Endothelial cell of umbilical vein (primary cell): ENCODE results near the gene SLC22A7. TPM values are rescaled to one million over a fixed set of nuclear protein-coding genes. Genes with fewer than 3 reads are reported as not detected.

Experiments
- BruUV-seq: library from RNA; stranded (reverse); fragments of 400-500 nt; replicated peaks from 2 replicates; lab custom pipeline; 2021; lab: Mats Ljungman, UMichigan
- CTCF ChIA-PET: fragments of 300-600, 350-600 bp; sonication (Branson Sonifier 250); formaldehyde crosslinking; loops from one replicate; lab custom pipeline; 2021; ENCODE audit warnings: antibody characterized with exemption, inconsistent platforms; lab: Charles Lee
- POLR2A ChIA-PET: fragments of 300-600, 350-600 bp; sonication (Branson Sonifier 250); formaldehyde crosslinking; loops from one replicate; lab custom pipeline; 2021; ENCODE audit warnings: antibody characterized with exemption, inconsistent platforms; lab: Charles Lee
- DNase-seq: peaks from one replicate; pipeline ENCODE4 v3.0.0-alpha.2; 2011; ENCODE audit warnings: low read depth, low spot score
- FAIRE-seq: peaks from 2 replicates; lab custom pipeline; 2011; peaks lifted over from hg19 to GRCh38; lab: Jason Lieb, UNC
- H2AFZ ChIP-seq: 2 replicates; pipeline ENCODE4 v1.6.0; 2012; ENCODE audit warnings: low read depth, low read length, control low read depth, inconsistent platforms
- H3K27ac ChIP-seq: 2 replicates; pipeline ENCODE4 v1.5.1; 2011; ENCODE audit warnings: low read depth, mild to moderate bottlenecking, control low read depth, low read length, moderate library complexity; ENCODE audit not compliant: insufficient read depth
- H3K27me3 ChIP-seq, 2 experiments: 2 replicates each; pipeline versions ENCODE4 v1.6.0 to v1.6.1; 2011; ENCODE audit warnings: low read length in 2 of 2, mixed read lengths in 1 of 2; ENCODE audit not compliant: control insufficient read depth in 2 of 2, insufficient read depth in 2 of 2
- H3K36me3 ChIP-seq, 2 experiments: 2 replicates in 1 of 2; 3 replicates in 1 of 2; pipeline ENCODE4 v1.5.1; 2011; ENCODE audit warnings: low read length in 2 of 2, mild to moderate bottlenecking in 1 of 2, moderate library complexity in 1 of 2; ENCODE audit not compliant: control insufficient read depth in 2 of 2, insufficient read depth in 2 of 2; ENCODE audit errors: extremely low read depth in 1 of 2
- H3K4me1 ChIP-seq: 3 replicates; pipeline ENCODE4 v1.5.1; 2011; ENCODE audit warnings: mild to moderate bottlenecking, low read length; ENCODE audit not compliant: control insufficient read depth, insufficient read depth; ENCODE audit errors: extremely low read depth
- H3K4me2 ChIP-seq: 2 replicates; pipeline ENCODE4 v1.6.1; 2011; ENCODE audit warnings: low read length, control low read depth, mixed read lengths; ENCODE audit not compliant: insufficient read depth
- H3K4me3 ChIP-seq, 3 experiments: fragments of 200-600 bp in 1 of 3; sonication (generic), shearing (Covaris generic) in 1 of 3; replicated peaks in 1 of 3; 2 replicates each; pipeline ENCODE4 v1.5.1; 2011 to 2016; ENCODE audit warnings: control low read depth in 3 of 3, low read length in 3 of 3, mild to moderate bottlenecking in 2 of 3, inconsistent platforms in 1 of 3, low read depth in 1 of 3, moderate library complexity in 1 of 3; ENCODE audit not compliant: insufficient read depth in 1 of 3
- H3K79me2 ChIP-seq: 2 replicates; pipeline ENCODE4 v1.6.0; 2012; ENCODE audit warnings: low read length, inconsistent platforms; ENCODE audit not compliant: control insufficient read depth, insufficient read depth
- H3K9ac ChIP-seq: replicated peaks from 2 replicates; pipeline ENCODE3; 2011; ENCODE audit warnings: low read length, control low read depth; ENCODE audit not compliant: insufficient read depth; ENCODE audit errors: extremely low read depth
- H3K9me1 ChIP-seq: replicated peaks from 3 replicates; pipeline ENCODE4 v1.6.0; 2011; ENCODE audit warnings: mild to moderate bottlenecking, low read length; ENCODE audit not compliant: control insufficient read depth, insufficient read depth; ENCODE audit errors: extremely low read depth
- H3K9me3 ChIP-seq: replicated peaks from 2 replicates; pipeline ENCODE4 v1.5.1; 2012; ENCODE audit warnings: low read length, inconsistent platforms; ENCODE audit not compliant: control insufficient read depth, insufficient read depth
- H4K20me1 ChIP-seq: replicated peaks from 2 replicates; pipeline ENCODE3; 2011; ENCODE audit warnings: mild to moderate bottlenecking, low read length; ENCODE audit not compliant: control insufficient read depth, insufficient read depth; ENCODE audit errors: extremely low read depth
- EZH2 ChIP-seq: IDR thresholded peaks from 2 replicates; pipeline ENCODE4 v1.6.1; 2012; ENCODE audit warnings: borderline replicate concordance, low read depth, mild to moderate bottlenecking, moderate library complexity, low read length, inconsistent platforms; ENCODE audit not compliant: severe bottlenecking
- FOS ChIP-seq: IDR thresholded peaks from 2 replicates; pipeline ENCODE4 v1.6.1; 2011; ENCODE audit warnings: mild to moderate bottlenecking, low read length, moderate library complexity, borderline replicate concordance; ENCODE audit not compliant: insufficient read depth
- GATA2 ChIP-seq: IDR thresholded peaks from 2 replicates; pipeline ENCODE4 v1.7.0; 2011; ENCODE audit warnings: low read depth, mild to moderate bottlenecking, moderate library complexity, mixed read lengths, low read length; ENCODE audit not compliant: insufficient read length, insufficient read depth
- JUN ChIP-seq: IDR thresholded peaks from 2 replicates; pipeline ENCODE4 v1.6.1; 2011; ENCODE audit warnings: borderline replicate concordance, low read depth; ENCODE audit not compliant: insufficient read length, insufficient read depth
- MYC ChIP-seq: IDR thresholded peaks from one replicate; pipeline ENCODE4 v1.6.1; 2011; ENCODE audit warnings: mild to moderate bottlenecking, low read depth, low read length
- POLR2A ChIP-seq: IDR thresholded peaks from 2 replicates; pipeline ENCODE4 v1.6.1; 2012; ENCODE audit warnings: low read depth, mild to moderate bottlenecking, control low read depth, low read length
- POLR2AphosphoS5 ChIP-seq: IDR thresholded peaks from 2 replicates; pipeline ENCODE4 v1.6.1; 2012; ENCODE audit warnings: low read depth, mild to moderate bottlenecking, control low read depth, low read length, moderate library complexity; ENCODE audit not compliant: insufficient read depth
- dilution Hi-C: fragments of 300-500 bp; cut with MboI; formaldehyde crosslinking; loops from one replicate; pipeline ENCODE4 v1.15.0; 2019; ENCODE audit warnings: low sequenced_read_pairs; ENCODE audit not compliant: extremely low pct_ligation_motif_present
- intact Hi-C: fragments of 100-400 bp; cut with micrococcal nuclease; formaldehyde crosslinking; loops from one replicate; pipeline ENCODE4 v1.10.0; 2022
- polyA plus RNA-seq, 4 experiments: library from polyadenylated mRNA; depleted of rRNA in 3 of 4; stranded (reverse) in 3 of 4; unstranded in 1 of 4; fragments of >200 nt; gene quantifications; 2 replicates each; pipeline versions ENCODE4 v1.2.1 to v1.2.3, GENCODE V29; 2011 to 2012; ENCODE audit warnings: missing spikeins in 1 of 4
- total RNA-seq: library from RNA; stranded (reverse); gene quantifications from 2 replicates; pipeline ENCODE4 v1.2.3, GENCODE V29; 2021
- TF ChIP-seq, protein P1 (sequence below), 2 donors: IDR thresholded peaks; 1 replicate in 1 of 2; 2 replicates in 1 of 2; pipeline ENCODE4 v1.5.1; 2011; ENCODE audit warnings: low read length in 2 of 2, mild to moderate bottlenecking in 2 of 2, moderate library complexity in 2 of 2, control low read depth in 1 of 2, inconsistent platforms in 1 of 2, low read depth in 1 of 2; ENCODE audit not compliant: insufficient read depth in 1 of 2; ENCODE audit errors: extremely low read depth in 1 of 2
- TF ChIP-seq, protein P2 (sequence below): IDR thresholded peaks from 2 replicates; pipeline ENCODE4 v1.6.1; 2011; ENCODE audit not compliant: insufficient read depth, insufficient read length

The SLC22A7 gene
- total and polyA plus RNA-seq, 2 donors (not counting 3 experiments of a cell fraction or from before 2014, with no cell fraction given), result not detected

DNA sequence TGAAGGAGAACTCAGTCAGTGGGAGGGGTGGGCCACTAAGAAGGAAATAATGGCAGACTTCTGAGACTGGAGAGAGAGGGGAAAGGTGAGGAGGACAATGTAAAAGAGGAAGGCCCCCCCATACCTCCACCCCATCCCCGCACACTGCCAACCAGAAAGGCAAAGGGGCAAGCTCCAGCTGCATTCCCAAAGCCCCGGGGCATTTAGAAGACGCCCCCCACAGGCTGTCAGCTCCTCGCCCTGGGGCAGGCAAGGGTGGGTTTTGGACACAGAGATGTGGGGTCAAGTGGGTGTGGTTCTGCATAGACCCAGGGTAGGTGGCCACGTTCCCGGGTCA is 20.8 kb upstream of the SLC22A7 start:
- dilution Hi-C loops, result no loop called here
- H3K36me3 ChIP-seq, result no peaks in the 10 kb centered on the region
- TF ChIP-seq GATA2 (no peak), JUN (no peak), POLR2AphosphoS5 (no peak), POLR2A (no peak), EZH2 (no peak), MYC (no peak), FOS (no peak)
- TF ChIP-seq, protein P1, sequence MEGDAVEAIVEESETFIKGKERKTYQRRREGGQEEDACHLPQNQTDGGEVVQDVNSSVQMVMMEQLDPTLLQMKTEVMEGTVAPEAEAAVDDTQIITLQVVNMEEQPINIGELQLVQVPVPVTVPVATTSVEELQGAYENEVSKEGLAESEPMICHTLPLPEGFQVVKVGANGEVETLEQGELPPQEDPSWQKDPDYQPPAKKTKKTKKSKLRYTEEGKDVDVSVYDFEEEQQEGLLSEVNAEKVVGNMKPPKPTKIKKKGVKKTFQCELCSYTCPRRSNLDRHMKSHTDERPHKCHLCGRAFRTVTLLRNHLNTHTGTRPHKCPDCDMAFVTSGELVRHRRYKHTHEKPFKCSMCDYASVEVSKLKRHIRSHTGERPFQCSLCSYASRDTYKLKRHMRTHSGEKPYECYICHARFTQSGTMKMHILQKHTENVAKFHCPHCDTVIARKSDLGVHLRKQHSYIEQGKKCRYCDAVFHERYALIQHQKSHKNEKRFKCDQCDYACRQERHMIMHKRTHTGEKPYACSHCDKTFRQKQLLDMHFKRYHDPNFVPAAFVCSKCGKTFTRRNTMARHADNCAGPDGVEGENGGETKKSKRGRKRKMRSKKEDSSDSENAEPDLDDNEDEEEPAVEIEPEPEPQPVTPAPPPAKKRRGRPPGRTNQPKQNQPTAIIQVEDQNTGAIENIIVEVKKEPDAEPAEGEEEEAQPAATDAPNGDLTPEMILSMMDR (IDR thresholded peaks at IDR 0.05; ENCODE audit: extremely low read depth in 1 of 2, insufficient read depth in 1 of 2, low read depth in 1 of 2, low read length in 2 of 2), result no peak
- TF ChIP-seq, protein P2, sequence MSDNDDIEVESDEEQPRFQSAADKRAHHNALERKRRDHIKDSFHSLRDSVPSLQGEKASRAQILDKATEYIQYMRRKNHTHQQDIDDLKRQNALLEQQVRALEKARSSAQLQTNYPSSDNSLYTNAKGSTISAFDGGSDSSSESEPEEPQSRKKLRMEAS, result no peak
- H3K9me3 ChIP-seq, result no peaks in the 10 kb centered on the region
- intact Hi-C loops, result no loop called here
- H3K79me2 ChIP-seq, result no peaks in the 10 kb centered on the region
- DNase-seq (no peak), FAIRE-seq (no peak)
- ChIA-PET POLR2A (no interaction called here), CTCF (interaction anchor here (0.9 to 1.1 kb wide), 2 partner anchors 14 to 20 kb away, joined by 3 read pairs; no protein-coding TSS in a partner anchor)
- H3K4me2 ChIP-seq, result no peak overlapping the region
- peaks cover 46 to 56% of the 10 kb centered on the region in 2 experiments for H3K27me3 ChIP-seq
- H3K4me1 ChIP-seq, result no peaks in the 10 kb centered on the region
- H2AFZ ChIP-seq, result no peak overlapping the region
- H3K9ac ChIP-seq, result no peak overlapping the region
- H3K4me3 ChIP-seq, result no peak overlapping the region
- no peaks in the 10 kb centered on the region for H4K20me1 ChIP-seq
- H3K27ac ChIP-seq, result no peak overlapping the region
- H3K9me1 ChIP-seq, result no peaks in the 10 kb centered on the region
- BruUV-seq, result no TSS peak
